DMS79 (cell line): ENCODE results near the gene SYCE1L.
A peak's percentile ranks its signal among the peaks of the same experiment; 100 is the strongest.
"Not testable (repeated sequence)": the region's sequence is repeated elsewhere in the genome, so short reads cannot be mapped to it uniquely, and the experiment has no call there.

Source experiments
- DNase-seq: peaks from one replicate; lab custom pipeline; 2025; lab: John Stamatoyannopoulos, UW

SYCE1L gene

GRCh38 chr16:77206533-77206932 is 7.3 kb downstream of the SYCE1L start:
- no peak for DNase-seq

GRCh38 chr16:77207030-77207429 is 7.8 kb downstream of the SYCE1L start:
- DNase-seq = no peak

GRCh38 chr16:77208382-77208781 is 9.2 kb downstream of the SYCE1L start:
- DNase-seq = no peak

- DNase-seq = peak; percentile 71
Observed at GRCh38 chr16:77211880-77212740, 12.9 kb downstream of the SYCE1L start.

- DNase-seq = peak; percentile 18
Observed at GRCh38 chr16:77212741-77213541, 13.7 kb downstream of the SYCE1L start.

GRCh38 chr16:77213542-77214106 is 14.4 kb downstream of the SYCE1L start:
- DNase-seq = no peak

GRCh38 chr16:77214411-77215138 is 15.4 kb downstream of the SYCE1L start:
- no peak for DNase-seq

GRCh38 chr16:77219437-77219836 is 20.2 kb downstream of the SYCE1L start:
- no peak for DNase-seq

GRCh38 chr16:77220427-77220826 is 21.2 kb downstream of the SYCE1L start:
- no peak for DNase-seq

GRCh38 chr16:77221482-77221881 is 22.3 kb downstream of the SYCE1L start:
- no peak for DNase-seq

- no peak for DNase-seq
Observed at GRCh38 chr16:77223184-77223583, 24.0 kb downstream of the SYCE1L start.

- no peak for DNase-seq
Observed at GRCh38 chr16:77225182-77225581, 26.0 kb downstream of the SYCE1L start.

- DNase-seq = no peak
Observed at GRCh38 chr16:77227745-77228144, 28.5 kb downstream of the SYCE1L start.

GRCh38 chr16:77231047-77231446 is 31.8 kb downstream of the SYCE1L start:
- DNase-seq = no peak

GRCh38 chr16:77233799-77234519 is 34.8 kb downstream of the SYCE1L start:
- no peak for DNase-seq

GRCh38 chr16:77234611-77235010 is 35.4 kb downstream of the SYCE1L start:
- DNase-seq = no peak

- no peak for DNase-seq
Observed at GRCh38 chr16:77236063-77236511, 36.9 kb downstream of the SYCE1L start.

GRCh38 chr16:77238593-77238992 is 39.4 kb downstream of the SYCE1L start:
- DNase-seq = peak; percentile 75

GRCh38 chr16:77242471-77242870 is 43.3 kb downstream of the SYCE1L start:
- DNase-seq = not testable (repeated sequence)

GRCh38 chr16:77246150-77246549 is 46.9 kb downstream of the SYCE1L start:
- DNase-seq = no peak

- DNase-seq = no peak
Observed at GRCh38 chr16:77250400-77250799, 51.2 kb downstream of the SYCE1L start.
